BLaER1 (cell line): Measurements from ENCODE around the gene YARS2.
A peak's percentile ranks its signal among the peaks of the same experiment; 100 is the strongest.

Experiments
- H3K27ac ChIP-seq: shearing (Covaris generic); formaldehyde crosslinking; 2 replicates; pipeline ENCODE4 v1.8.1; 2022
- H3K27me3 ChIP-seq: shearing (Covaris generic); formaldehyde crosslinking; 2 replicates; pipeline ENCODE4 v1.8.1; 2022
- H3K36me3 ChIP-seq: shearing (Covaris generic); formaldehyde crosslinking; 2 replicates; pipeline ENCODE4 v1.8.1; 2022
- H3K4me1 ChIP-seq: shearing (Covaris generic); formaldehyde crosslinking; 2 replicates; pipeline ENCODE4 v1.8.1; 2022
- H3K4me2 ChIP-seq: shearing (Covaris generic); formaldehyde crosslinking; 2 replicates; pipeline ENCODE4 v1.8.1; 2022
- H3K4me3 ChIP-seq: shearing (Covaris generic); formaldehyde crosslinking; 2 replicates; pipeline ENCODE4 v1.8.1; 2022
- H3K9ac ChIP-seq: shearing (Covaris generic); formaldehyde crosslinking; 2 replicates; pipeline ENCODE4 v1.8.1; 2022
- H3K9me3 ChIP-seq: shearing (Covaris generic); formaldehyde crosslinking; 2 replicates; pipeline ENCODE4 v1.8.1; 2022
- H4K20me1 ChIP-seq: shearing (Covaris generic); formaldehyde crosslinking; 2 replicates; pipeline ENCODE4 v1.8.1; 2022
- Cebpa-rat ChIP-seq: shearing (Covaris generic); IDR thresholded peaks from 2 replicates; pipeline ENCODE4 v1.8.1; 2022

Gene YARS2

GRCh38 chr12:32755654-32756475 is at the start of gene YARS2:
Gene YARS2 (minus strand): TSS chr12:32755897. CDS start chr12:32755874, 23 bp downstream.
- H3K9me3 ChIP-seq, result no peaks in the 10 kb centered on the region
- H3K27ac ChIP-seq, result peak within 1 kb of the TSS; percentile 96
- H3K9ac ChIP-seq, result peak within 1 kb of the TSS; percentile 96
- TF ChIP-seq Cebpa-rat, result no peak
- peaks cover 9% of the 10 kb centered on the region; the same call in 1 of the 2 replicates for H4K20me1 ChIP-seq
- peak within 1 kb of the TSS; percentile 90 for H3K4me2 ChIP-seq
- peaks cover 22% of the 10 kb centered on the region for H3K4me1 ChIP-seq
- H3K27me3 ChIP-seq, result no peaks in the 10 kb centered on the region
- H3K4me3 ChIP-seq, result peak within 1 kb of the TSS; percentile 97
- H3K36me3 ChIP-seq, result peaks cover 26% of the 10 kb centered on the region

DNA sequence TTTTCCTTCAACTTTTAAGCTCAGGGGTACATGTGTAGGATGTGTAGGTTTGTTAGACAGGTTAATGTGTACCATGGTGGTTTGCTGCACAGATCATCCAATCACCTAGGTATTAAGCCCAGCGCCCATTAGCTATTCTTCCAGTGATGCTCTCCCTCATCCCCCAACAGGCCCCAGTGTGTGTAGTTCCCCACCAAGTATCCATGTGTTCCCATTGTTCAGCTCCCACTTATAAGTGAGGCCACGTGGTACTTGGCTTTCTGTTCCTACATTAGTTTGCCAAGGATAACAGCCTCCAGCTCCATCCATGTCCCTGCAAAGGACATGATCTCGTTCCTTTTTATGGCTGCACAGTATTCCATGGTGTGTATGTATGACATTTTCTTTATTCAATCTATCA is 48.6 kb upstream of the YARS2 start:
- Histone ChIP-seq H3K27ac (no peak overlapping the region), H3K4me2 (no peak overlapping the region), H3K4me1 (no peaks in the 10 kb centered on the region), H3K36me3 (no peaks in the 10 kb centered on the region), H3K4me3 (no peak overlapping the region), H4K20me1 (no peaks in the 10 kb centered on the region), H3K27me3 (no peaks in the 10 kb centered on the region), H3K9me3 (peaks cover 14% of the 10 kb centered on the region; the same call in 1 of the 2 replicates), H3K9ac (no peak overlapping the region)
- no peak for TF ChIP-seq Cebpa-rat

DNA sequence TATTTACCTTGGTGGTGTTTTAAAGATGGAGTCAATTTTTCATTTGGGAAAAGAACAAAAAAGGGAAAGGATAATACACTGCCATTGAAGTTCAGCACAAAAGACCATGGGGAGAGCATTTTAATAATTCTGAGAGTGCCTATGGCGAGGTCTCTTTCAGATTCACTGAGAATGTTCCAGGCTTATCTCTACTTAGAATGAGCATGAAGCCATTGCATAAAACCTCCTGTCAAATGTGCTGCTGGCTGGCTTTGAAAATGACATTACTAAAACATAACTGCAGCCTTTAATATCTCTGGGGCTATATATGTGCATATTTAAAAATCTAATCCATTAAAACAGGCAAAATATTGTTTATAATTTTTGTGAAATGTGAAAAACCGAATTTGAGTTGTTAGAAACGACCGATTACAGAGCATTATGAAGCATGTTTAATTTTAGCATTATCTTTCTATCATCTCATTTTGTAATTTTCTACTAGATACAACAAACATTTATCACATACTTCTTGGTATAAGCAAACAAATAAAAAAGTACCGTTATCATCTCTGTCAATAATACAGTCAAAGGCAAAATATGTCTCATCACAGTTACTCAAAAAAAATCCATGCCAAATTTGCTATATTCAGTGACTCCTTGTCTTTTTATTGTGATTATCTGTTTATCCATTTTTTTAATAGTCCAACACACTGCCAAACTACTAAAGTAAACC is 45.7 kb upstream of the YARS2 start:
- H3K36me3 ChIP-seq, result no peaks in the 10 kb centered on the region
- H3K27ac ChIP-seq, result no peak overlapping the region
- no peaks in the 10 kb centered on the region for H3K4me1 ChIP-seq
- no peak for TF ChIP-seq Cebpa-rat
- no peak overlapping the region for H3K9ac ChIP-seq
- H4K20me1 ChIP-seq, result no peaks in the 10 kb centered on the region
- no peaks in the 10 kb centered on the region for H3K27me3 ChIP-seq
- no peak overlapping the region for H3K4me3 ChIP-seq
- H3K4me2 ChIP-seq, result no peak overlapping the region
- H3K9me3 ChIP-seq, result 0 out of 2 replicates have a peak, but pooled peaks cover 3% of the 10 kb centered on the region

- Histone ChIP-seq H4K20me1 (no peaks in the 10 kb centered on the region), H3K9me3 (no peaks in the 10 kb centered on the region), H3K9ac (no peak overlapping the region), H3K4me2 (no peak overlapping the region), H3K27me3 (no peaks in the 10 kb centered on the region), H3K36me3 (no peaks in the 10 kb centered on the region), H3K27ac (no peak overlapping the region), H3K4me1 (no peaks in the 10 kb centered on the region), H3K4me3 (no peak overlapping the region)
- no peak for TF ChIP-seq Cebpa-rat
These were observed 38.6 kb upstream of the YARS2 start for GRCh38 chr12:32794281-32794680.

DNA sequence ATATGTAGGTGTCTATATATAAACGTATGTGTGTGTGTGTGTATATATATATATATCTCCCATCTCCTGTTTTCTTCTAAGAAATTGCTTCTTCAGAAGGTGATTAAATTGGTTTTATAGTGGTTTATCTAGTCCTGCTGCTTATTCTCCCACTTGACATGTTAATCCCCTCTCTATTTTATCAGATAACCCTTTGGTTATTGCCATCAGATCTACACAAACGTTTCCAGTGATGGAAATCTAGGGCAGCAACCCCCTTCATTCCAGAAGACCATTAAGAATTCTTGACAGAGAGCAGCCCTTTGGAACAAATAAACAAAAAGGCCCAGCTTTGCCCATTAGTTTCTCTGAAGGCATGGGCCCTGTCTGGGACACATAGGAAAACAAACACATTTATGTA is 34.2 kb upstream of the YARS2 start:
- Histone ChIP-seq H3K27me3 (no peaks in the 10 kb centered on the region), H3K9me3 (no peaks in the 10 kb centered on the region), H3K4me3 (no peak overlapping the region), H4K20me1 (no peaks in the 10 kb centered on the region), H3K36me3 (no peaks in the 10 kb centered on the region), H3K4me1 (no peaks in the 10 kb centered on the region), H3K4me2 (no peak overlapping the region), H3K27ac (no peak overlapping the region), H3K9ac (no peak overlapping the region)
- no peak for TF ChIP-seq Cebpa-rat

DNA sequence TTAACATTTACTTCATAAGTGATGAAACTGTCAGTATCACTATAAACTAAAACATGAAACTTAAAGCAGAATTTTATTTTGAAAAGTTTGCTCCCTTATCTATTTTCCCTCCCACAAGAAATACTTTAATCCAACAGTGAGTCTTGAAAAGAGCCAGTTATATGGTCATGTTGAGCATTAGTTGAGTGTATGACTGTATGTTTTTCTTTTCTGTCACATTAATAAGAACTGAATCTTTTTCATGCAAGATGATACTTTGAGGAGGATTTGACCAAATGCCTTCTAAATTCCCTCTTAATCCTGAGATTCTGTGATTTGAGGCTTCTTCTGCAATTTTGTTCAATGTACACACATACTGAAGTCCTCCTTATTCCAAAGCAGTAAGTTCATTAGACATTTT is 33.7 kb upstream of the YARS2 start:
- no peak overlapping the region for H3K4me3 ChIP-seq
- no peaks in the 10 kb centered on the region for H3K36me3 ChIP-seq
- H3K4me2 ChIP-seq, result no peak overlapping the region
- H3K9me3 ChIP-seq, result no peaks in the 10 kb centered on the region
- no peaks in the 10 kb centered on the region for H3K27me3 ChIP-seq
- no peaks in the 10 kb centered on the region for H3K4me1 ChIP-seq
- H4K20me1 ChIP-seq, result no peaks in the 10 kb centered on the region
- no peak for TF ChIP-seq Cebpa-rat
- no peak overlapping the region for H3K9ac ChIP-seq
- no peak overlapping the region for H3K27ac ChIP-seq

DNA sequence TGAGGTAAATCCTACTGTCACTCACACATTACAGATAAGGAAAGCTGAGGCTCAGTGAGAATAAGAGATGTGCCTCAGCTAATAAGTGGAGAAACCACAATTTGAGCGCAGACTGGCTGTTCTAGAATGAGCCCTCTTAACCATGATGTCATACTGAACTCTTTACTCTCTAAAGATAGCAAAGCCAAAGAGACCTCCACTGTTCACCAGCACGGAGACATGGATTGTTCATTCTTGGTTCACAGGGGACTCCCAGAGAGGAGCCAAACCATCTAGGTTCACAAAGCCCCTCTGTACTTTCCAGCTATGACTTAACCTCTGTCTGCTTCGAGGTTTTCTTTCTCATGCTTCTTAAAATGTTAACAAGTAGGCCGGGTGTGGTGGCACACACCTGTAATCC is 32.7 kb upstream of the YARS2 start:
- Histone ChIP-seq H3K4me3 (no peak overlapping the region), H3K4me1 (no peaks in the 10 kb centered on the region), H3K4me2 (no peak overlapping the region), H3K36me3 (no peaks in the 10 kb centered on the region), H3K27me3 (no peaks in the 10 kb centered on the region), H3K9ac (no peak overlapping the region), H4K20me1 (no peaks in the 10 kb centered on the region), H3K27ac (no peak overlapping the region), H3K9me3 (no peaks in the 10 kb centered on the region)
- TF ChIP-seq Cebpa-rat, result no peak

DNA sequence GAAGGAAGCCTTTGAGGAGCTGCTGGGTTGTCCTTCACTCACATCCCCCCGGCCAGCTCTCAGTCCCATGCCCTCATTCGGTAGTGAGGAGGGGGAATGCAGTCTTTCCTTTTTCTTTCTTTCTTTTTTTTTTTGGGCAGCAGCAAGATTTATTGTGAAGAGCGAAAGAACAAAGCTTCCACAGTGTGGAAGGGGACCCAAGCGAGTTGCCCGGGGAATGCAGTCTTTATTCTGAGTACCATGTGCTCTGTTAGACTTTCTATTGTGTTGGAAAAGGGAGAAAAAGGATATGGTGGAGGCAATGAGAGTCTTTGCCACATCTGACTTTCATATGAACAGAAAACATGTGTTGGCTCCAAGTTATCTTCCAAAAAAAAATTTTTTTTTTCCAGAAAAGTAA is 29.9 kb upstream of the YARS2 start:
- no peaks in the 10 kb centered on the region for H3K9me3 ChIP-seq
- no peak overlapping the region for H3K4me3 ChIP-seq
- H3K27me3 ChIP-seq, result no peaks in the 10 kb centered on the region
- H3K4me2 ChIP-seq, result no peak overlapping the region
- H3K36me3 ChIP-seq, result no peaks in the 10 kb centered on the region
- H3K4me1 ChIP-seq, result no peaks in the 10 kb centered on the region
- TF ChIP-seq Cebpa-rat, result no peak
- no peaks in the 10 kb centered on the region for H4K20me1 ChIP-seq
- H3K9ac ChIP-seq, result no peak overlapping the region
- no peak overlapping the region for H3K27ac ChIP-seq

GRCh38 chr12:32783029-32783428 is 27.3 kb upstream of the YARS2 start:
- H3K9me3 ChIP-seq, result no peaks in the 10 kb centered on the region
- H3K9ac ChIP-seq, result no peak overlapping the region
- no peaks in the 10 kb centered on the region for H3K4me1 ChIP-seq
- no peak overlapping the region for H3K4me2 ChIP-seq
- no peaks in the 10 kb centered on the region for H4K20me1 ChIP-seq
- no peak for TF ChIP-seq Cebpa-rat
- H3K27me3 ChIP-seq, result no peaks in the 10 kb centered on the region
- H3K4me3 ChIP-seq, result no peak overlapping the region
- H3K27ac ChIP-seq, result no peak overlapping the region
- no peaks in the 10 kb centered on the region for H3K36me3 ChIP-seq

DNA sequence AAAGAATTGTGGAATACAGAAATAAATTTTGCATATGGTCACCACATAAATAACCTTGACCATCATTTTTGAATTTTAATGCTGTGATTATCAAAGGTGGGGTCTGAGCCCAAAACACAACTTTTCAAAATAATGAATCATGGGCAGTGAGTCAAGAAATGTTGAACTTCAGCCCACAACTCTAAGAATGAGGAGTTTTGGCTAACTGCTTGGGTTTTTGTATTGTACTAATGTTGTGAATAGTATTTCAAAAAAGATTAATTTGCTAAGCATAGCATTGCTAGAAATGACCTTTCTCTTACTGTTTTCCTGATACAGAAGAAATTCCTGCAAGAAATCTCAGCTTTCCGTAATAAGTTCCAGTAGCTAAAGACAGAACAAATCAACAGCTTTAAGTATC is 24.4 kb upstream of the YARS2 start:
- no peaks in the 10 kb centered on the region for H3K4me1 ChIP-seq
- H3K4me2 ChIP-seq, result no peak overlapping the region
- H3K9me3 ChIP-seq, result no peaks in the 10 kb centered on the region
- H3K27ac ChIP-seq, result no peak overlapping the region
- H3K27me3 ChIP-seq, result no peaks in the 10 kb centered on the region
- H4K20me1 ChIP-seq, result no peaks in the 10 kb centered on the region
- H3K4me3 ChIP-seq, result no peak overlapping the region
- H3K36me3 ChIP-seq, result no peaks in the 10 kb centered on the region
- H3K9ac ChIP-seq, result no peak overlapping the region
- TF ChIP-seq Cebpa-rat, result no peak
